K562 (cell line): Measurements from ENCODE around the gene ZC3H12C. TPM values are rescaled to one million over a fixed set of nuclear protein-coding genes. Genes with fewer than 3 reads are reported as not detected.
A peak's percentile ranks its signal among the peaks of the same experiment; 100 is the strongest.

Experiments
- E2F6 ChIP-seq, 2 experiments: IDR thresholded peaks; 2 replicates each; pipeline ENCODE4 v1.6.1; 2011; ENCODE audit warnings: borderline replicate concordance in 1 of 2, control low read depth in 1 of 2, low read depth in 1 of 2, low read length in 1 of 2, mild to moderate bottlenecking in 1 of 2, mixed read lengths in 1 of 2, moderate library complexity in 1 of 2; ENCODE audit not compliant: insufficient read depth in 1 of 2, insufficient read length in 1 of 2, poor library complexity in 1 of 2, severe bottlenecking in 1 of 2; ENCODE audit errors: extremely low read depth in 1 of 2
- FOXP1 ChIP-seq: sonication (generic); formaldehyde crosslinking; IDR thresholded peaks from 2 replicates; pipeline ENCODE4 v1.8.0; 2022; ENCODE audit warnings: mild to moderate bottlenecking, missing genetic modification reagents
- HLTF ChIP-seq: fragments of 450-650 bp; IDR thresholded peaks from 2 replicates; pipeline ENCODE4 v1.6.1; 2016
- JUNB ChIP-seq: fragments of 450-650 bp; formaldehyde crosslinking; conservative IDR thresholded peaks from 2 replicates; pipeline ENCODE4 v1.4.0; 2020; ENCODE audit warnings: mild to moderate bottlenecking
- MYBL2 ChIP-seq, 2 experiments: fragments of 450-650 bp in 1 of 2; sonication (generic) in 1 of 2; formaldehyde crosslinking in 1 of 2; IDR thresholded peaks; 2 replicates each; pipeline versions ENCODE4 v1.6.1 to v1.8.1; 2017 to 2022; ENCODE audit warnings: borderline replicate concordance in 1 of 2, inconsistent platforms in 1 of 2, low read depth in 1 of 2, mild to moderate bottlenecking in 1 of 2, missing genetic modification reagents in 1 of 2, moderate library complexity in 1 of 2
- PTBP1 ChIP-seq: fragments of 200-400 bp; formaldehyde crosslinking; IDR thresholded peaks from 2 replicates; pipeline ENCODE4 v1.6.1; 2017; ENCODE audit warnings: low read depth, low read length
- SMAD4 ChIP-seq: fragments of 250-450 bp; sonication (Bioruptor Pico); conservative IDR thresholded peaks from 2 replicates; pipeline ENCODE4 v1.8.0; 2021; ENCODE audit warnings: inconsistent platforms, mild to moderate bottlenecking, moderate library complexity
- THAP12 ChIP-seq: fragments of 250-450 bp; sonication (Bioruptor Pico); IDR thresholded peaks from 2 replicates; pipeline ENCODE4 v1.9.0; 2021; ENCODE audit warnings: mild to moderate bottlenecking, inconsistent platforms
- ZBTB17 ChIP-seq: fragments of 450-650 bp; formaldehyde crosslinking; IDR thresholded peaks from 2 replicates; pipeline ENCODE4 v1.4.0; 2020; ENCODE audit warnings: mild to moderate bottlenecking
- ZKSCAN3 ChIP-seq: fragments of 250-450 bp; sonication (Bioruptor Pico); IDR thresholded peaks from 2 replicates; pipeline ENCODE4 v1.4.0; 2020
- ZNF165 ChIP-seq: fragments of 250-450 bp; sonication (Bioruptor Pico); IDR thresholded peaks from 2 replicates; pipeline ENCODE4 v1.4.0; 2020; ENCODE audit warnings: borderline replicate concordance
- ZNF398 ChIP-seq: fragments of 250-450 bp; sonication (Bioruptor Pico); IDR thresholded peaks from 2 replicates; pipeline ENCODE4 v1.8.0; 2021; ENCODE audit warnings: moderate library complexity, mild to moderate bottlenecking, inconsistent platforms
- ZNF589 ChIP-seq: fragments of 200-800 bp; sonication (Bioruptor generic); IDR thresholded peaks from 2 replicates; pipeline ENCODE4 v1.6.1; 2016; ENCODE audit warnings: low read depth, missing genetic modification characterization, missing compliant biosample characterization
- polyA plus RNA-seq, 8 experiments: library from polyadenylated mRNA; depleted of rRNA in 4 of 8; stranded (reverse) in 5 of 8; unstranded in 3 of 8; fragments of >200 nt; fragmentation: Nextera tagmentation in 2 of 8; fragmentation: Illumina TruSeq in 1 of 8; extraction: Ambion mirVana in 2 of 8; extraction: Trizol in 1 of 8; gene quantifications; 2 replicates each; pipeline versions ENCODE4 v1.2.1 to v1.2.3, GENCODE V29; 2011 to 2014; ENCODE audit warnings: inconsistent platforms in 1 of 8, missing spikeins in 1 of 8
- total RNA-seq, 7 experiments: library from RNA; depleted of rRNA in 6 of 7; stranded (reverse); fragments of >200 nt in 6 of 7; fragmentation: Illumina TruSeq in 2 of 7; extraction: Trizol in 2 of 7; gene quantifications; 2 replicates each; pipeline versions ENCODE4 v1.2.1 to v1.2.3, GENCODE V29; 2011 to 2021; ENCODE audit warnings: low replicate concordance in 1 of 7
- TF ChIP-seq, protein P1 (sequence below): fragments of 200-800 bp; sonication (Bioruptor generic); IDR thresholded peaks from 2 replicates; pipeline ENCODE4 v1.6.1; 2017; ENCODE audit warnings: missing genetic modification characterization, missing compliant biosample characterization
- TF ChIP-seq, protein P2 (sequence below): fragments of 250-450 bp; sonication (Bioruptor Pico); IDR thresholded peaks from 2 replicates; pipeline ENCODE4 v1.8.0; 2021; ENCODE audit warnings: moderate library complexity, mild to moderate bottlenecking, inconsistent platforms
- TF ChIP-seq, protein P3 (sequence below): IDR thresholded peaks from 2 replicates; pipeline ENCODE4 v1.6.1; 2011; ENCODE audit warnings: borderline replicate concordance, low read depth, mild to moderate bottlenecking, moderate library complexity, low read length; ENCODE audit not compliant: insufficient read depth, poor library complexity, severe bottlenecking

ZC3H12C gene
- total and polyA plus RNA-seq, 9 of the 15 experiments (the other 6 are each of a cell fraction or from before 2014, with no cell fraction given): 0.56 to 5.9 (median 3.3) TPM

DNA sequence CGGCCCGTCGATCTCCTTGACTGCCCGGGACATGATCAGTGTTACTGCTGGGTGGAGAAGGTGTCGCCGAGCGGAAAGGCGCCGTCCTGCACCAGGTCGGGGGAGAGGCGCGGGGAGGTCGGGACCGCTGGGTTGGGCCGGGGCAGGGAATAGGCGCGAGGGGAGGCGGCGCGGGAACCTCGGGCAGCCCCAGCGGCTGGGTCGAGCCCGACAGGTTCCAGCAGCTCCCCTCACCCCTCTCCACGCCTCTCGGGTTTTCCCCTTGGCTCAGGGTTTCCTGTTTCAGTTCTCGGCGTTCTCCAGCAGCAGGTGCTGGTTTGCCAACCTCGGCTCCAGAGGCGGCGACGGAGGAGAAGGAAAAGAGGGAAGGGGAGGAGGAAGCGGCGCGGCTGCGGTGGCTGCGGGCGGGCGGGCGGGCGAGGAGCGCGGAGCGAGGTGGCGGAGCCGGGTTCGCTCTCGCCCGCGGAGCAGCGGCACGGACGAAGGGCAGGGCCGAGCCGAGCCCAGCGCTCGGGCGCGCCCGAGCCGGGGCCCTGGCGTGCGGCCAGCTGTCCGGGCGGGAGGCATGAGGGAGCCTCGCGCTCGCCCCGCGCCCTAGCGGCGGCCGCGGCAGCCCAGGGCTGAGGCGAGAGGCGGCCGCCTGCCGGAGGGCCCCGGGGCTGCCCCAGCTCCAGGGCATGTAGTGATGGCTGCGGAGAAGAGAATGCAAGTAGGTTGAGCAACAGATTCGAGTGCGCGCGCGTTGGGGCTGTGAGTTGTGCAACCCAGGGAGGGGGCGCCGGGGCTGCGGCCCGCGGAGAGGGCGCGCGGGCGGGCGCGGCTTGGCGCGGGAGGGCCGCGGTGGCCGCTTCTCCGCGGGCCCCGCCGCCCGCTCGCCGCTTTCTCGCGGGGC lies at the start of gene ZC3H12C (continued):
- TF ChIP-seq, protein P1, sequence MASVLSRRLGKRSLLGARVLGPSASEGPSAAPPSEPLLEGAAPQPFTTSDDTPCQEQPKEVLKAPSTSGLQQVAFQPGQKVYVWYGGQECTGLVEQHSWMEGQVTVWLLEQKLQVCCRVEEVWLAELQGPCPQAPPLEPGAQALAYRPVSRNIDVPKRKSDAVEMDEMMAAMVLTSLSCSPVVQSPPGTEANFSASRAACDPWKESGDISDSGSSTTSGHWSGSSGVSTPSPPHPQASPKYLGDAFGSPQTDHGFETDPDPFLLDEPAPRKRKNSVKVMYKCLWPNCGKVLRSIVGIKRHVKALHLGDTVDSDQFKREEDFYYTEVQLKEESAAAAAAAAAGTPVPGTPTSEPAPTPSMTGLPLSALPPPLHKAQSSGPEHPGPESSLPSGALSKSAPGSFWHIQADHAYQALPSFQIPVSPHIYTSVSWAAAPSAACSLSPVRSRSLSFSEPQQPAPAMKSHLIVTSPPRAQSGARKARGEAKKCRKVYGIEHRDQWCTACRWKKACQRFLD: no peak
- TF ChIP-seq ZKSCAN3 (CRISPR knock-in tag): no peak
- TF ChIP-seq THAP12: no peak
- TF ChIP-seq E2F6 (IDR thresholded peaks at IDR 0.05; ENCODE audit: borderline replicate concordance in 1 of 2, extremely low read depth in 1 of 2, insufficient read depth in 1 of 2, insufficient read length in 1 of 2, low read depth in 1 of 2, low read length in 1 of 2, poor library complexity in 1 of 2, severe bottlenecking in 1 of 2): peak; percentile 92 to 99
- peak; percentile 47 for TF ChIP-seq SMAD4 (CRISPR knock-in tag)
- TF ChIP-seq ZBTB17: peak; percentile 34; the same call in 1 of the 2 replicates
- TF ChIP-seq PTBP1: no peak
- no peak for TF ChIP-seq FOXP1 (CRISPR knock-in tag)
- no peak for TF ChIP-seq JUNB (CRISPR knock-in tag)
- TF ChIP-seq, protein P2, sequence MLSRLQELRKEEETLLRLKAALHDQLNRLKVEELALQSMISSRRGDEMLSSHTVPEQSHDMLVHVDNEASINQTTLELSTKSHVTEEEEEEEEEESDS: no peak
- no peak for TF ChIP-seq MYBL2 (IDR thresholded peaks at IDR 0.05; ENCODE audit: low read depth)
- no peak for TF ChIP-seq MYBL2 (CRISPR knock-in tag; IDR thresholded peaks at IDR 0.05; ENCODE audit: borderline replicate concordance)
- TF ChIP-seq, protein P3, sequence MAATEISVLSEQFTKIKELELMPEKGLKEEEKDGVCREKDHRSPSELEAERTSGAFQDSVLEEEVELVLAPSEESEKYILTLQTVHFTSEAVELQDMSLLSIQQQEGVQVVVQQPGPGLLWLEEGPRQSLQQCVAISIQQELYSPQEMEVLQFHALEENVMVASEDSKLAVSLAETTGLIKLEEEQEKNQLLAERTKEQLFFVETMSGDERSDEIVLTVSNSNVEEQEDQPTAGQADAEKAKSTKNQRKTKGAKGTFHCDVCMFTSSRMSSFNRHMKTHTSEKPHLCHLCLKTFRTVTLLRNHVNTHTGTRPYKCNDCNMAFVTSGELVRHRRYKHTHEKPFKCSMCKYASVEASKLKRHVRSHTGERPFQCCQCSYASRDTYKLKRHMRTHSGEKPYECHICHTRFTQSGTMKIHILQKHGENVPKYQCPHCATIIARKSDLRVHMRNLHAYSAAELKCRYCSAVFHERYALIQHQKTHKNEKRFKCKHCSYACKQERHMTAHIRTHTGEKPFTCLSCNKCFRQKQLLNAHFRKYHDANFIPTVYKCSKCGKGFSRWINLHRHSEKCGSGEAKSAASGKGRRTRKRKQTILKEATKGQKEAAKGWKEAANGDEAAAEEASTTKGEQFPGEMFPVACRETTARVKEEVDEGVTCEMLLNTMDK: peak; percentile 98
- TF ChIP-seq ZNF165 (CRISPR knock-in tag): no peak
- no peak for TF ChIP-seq ZNF398
- TF ChIP-seq ZNF589 (CRISPR knock-in tag): 0 out of 2 replicates have a peak, but pooled peaks have one; percentile 43
- TF ChIP-seq HLTF: no peak
